ENCODE measurements around the gene ARHGAP10. TPM values are rescaled to one million over a fixed set of nuclear protein-coding genes. Genes with fewer than 3 reads are reported as not detected.
A peak's percentile ranks its signal among the peaks of the same experiment; 100 is the strongest.

The ARHGAP10 gene
- total RNA-seq, 1 donor from 2014 or later, result 25.5 TPM

- Mint-ChIP-seq H3K27me3 (no peaks in the 10 kb centered on the region), H3K27ac (peak overlapping the region; percentile 92), H3K36me3 (peaks cover 16% of the 10 kb centered on the region), H3K4me1 (ENCODE audit: unreplicated experiment) (peaks cover 36% of the 10 kb centered on the region), H3K9me3 (peaks cover 3% of the 10 kb centered on the region), H3K4me3 (peak overlapping the region; percentile 50)
- no peak for TF ChIP-seq CTCF (conservative IDR thresholded peaks at IDR 0.05)
- DNase-seq (ENCODE audit: extremely low spot score, unreplicated experiment), result no peak
Observed at GRCh38 chr4:147831551-147832171, 99.8 kb downstream of the ARHGAP10 start.

- Mint-ChIP-seq H3K4me1 (ENCODE audit: unreplicated experiment) (peaks cover 39% of the 10 kb centered on the region), H3K4me3 (no peak overlapping the region)
Observed at GRCh38 chr4:147833254-147833653, 101.4 kb downstream of the ARHGAP10 start.

GRCh38 chr4:147833741-147834140 lies 101.9 kb downstream of the ARHGAP10 start:
- H3K9me3 Mint-ChIP-seq, result peaks cover 3% of the 10 kb centered on the region
- no peaks in the 10 kb centered on the region for H3K27me3 Mint-ChIP-seq
- no peak for DNase-seq (ENCODE audit: extremely low spot score, unreplicated experiment)
- peaks cover 35% of the 10 kb centered on the region for H3K4me1 Mint-ChIP-seq (ENCODE audit: unreplicated experiment)
- H3K27ac Mint-ChIP-seq, result no peak overlapping the region
- no peak overlapping the region for H3K4me3 Mint-ChIP-seq
- no peak for TF ChIP-seq CTCF (conservative IDR thresholded peaks at IDR 0.05)
- peaks cover 13% of the 10 kb centered on the region for H3K36me3 Mint-ChIP-seq

More at GRCh38 chr4:147833254-147833653, 101.4 kb downstream of the ARHGAP10 start:
- Mint-ChIP-seq H3K27ac (no peak overlapping the region), H3K27me3 (no peaks in the 10 kb centered on the region), H3K36me3 (peaks cover 13% of the 10 kb centered on the region), H3K9me3 (peaks cover 3% of the 10 kb centered on the region)
- no peak for DNase-seq (ENCODE audit: extremely low spot score, unreplicated experiment)
- TF ChIP-seq CTCF (conservative IDR thresholded peaks at IDR 0.05), result no peak

- H3K4me1 Mint-ChIP-seq (ENCODE audit: unreplicated experiment), result peaks cover 39% of the 10 kb centered on the region
- no peak for DNase-seq (ENCODE audit: extremely low spot score, unreplicated experiment)
- no peak overlapping the region for H3K27ac Mint-ChIP-seq
- no peak for TF ChIP-seq CTCF (conservative IDR thresholded peaks at IDR 0.05)
- no peak overlapping the region for H3K4me3 Mint-ChIP-seq
- peaks cover 13% of the 10 kb centered on the region for H3K36me3 Mint-ChIP-seq
- peaks cover 3% of the 10 kb centered on the region for H3K9me3 Mint-ChIP-seq
- no peaks in the 10 kb centered on the region for H3K27me3 Mint-ChIP-seq
Observed at GRCh38 chr4:147834480-147834879, 102.6 kb downstream of the ARHGAP10 start.

- H3K27me3 Mint-ChIP-seq, result no peaks in the 10 kb centered on the region
- peaks cover 11% of the 10 kb centered on the region for H3K36me3 Mint-ChIP-seq
- DNase-seq (ENCODE audit: extremely low spot score, unreplicated experiment), result no peak
- H3K27ac Mint-ChIP-seq, result no peak overlapping the region
- peaks cover 30% of the 10 kb centered on the region for H3K4me1 Mint-ChIP-seq (ENCODE audit: unreplicated experiment)
- no peak for TF ChIP-seq CTCF (conservative IDR thresholded peaks at IDR 0.05)
- H3K9me3 Mint-ChIP-seq, result peaks cover 3% of the 10 kb centered on the region
- H3K4me3 Mint-ChIP-seq, result no peak overlapping the region
Observed at GRCh38 chr4:147836807-147837206, 104.9 kb downstream of the ARHGAP10 start.
